ENCODE data around the gene HOXD1. TPM values are rescaled to one million over a fixed set of nuclear protein-coding genes. Genes with fewer than 3 reads are reported as not detected.

HOXD1 gene
- total RNA-seq, 2 experiments from 2014 or later = not detected

DNA sequence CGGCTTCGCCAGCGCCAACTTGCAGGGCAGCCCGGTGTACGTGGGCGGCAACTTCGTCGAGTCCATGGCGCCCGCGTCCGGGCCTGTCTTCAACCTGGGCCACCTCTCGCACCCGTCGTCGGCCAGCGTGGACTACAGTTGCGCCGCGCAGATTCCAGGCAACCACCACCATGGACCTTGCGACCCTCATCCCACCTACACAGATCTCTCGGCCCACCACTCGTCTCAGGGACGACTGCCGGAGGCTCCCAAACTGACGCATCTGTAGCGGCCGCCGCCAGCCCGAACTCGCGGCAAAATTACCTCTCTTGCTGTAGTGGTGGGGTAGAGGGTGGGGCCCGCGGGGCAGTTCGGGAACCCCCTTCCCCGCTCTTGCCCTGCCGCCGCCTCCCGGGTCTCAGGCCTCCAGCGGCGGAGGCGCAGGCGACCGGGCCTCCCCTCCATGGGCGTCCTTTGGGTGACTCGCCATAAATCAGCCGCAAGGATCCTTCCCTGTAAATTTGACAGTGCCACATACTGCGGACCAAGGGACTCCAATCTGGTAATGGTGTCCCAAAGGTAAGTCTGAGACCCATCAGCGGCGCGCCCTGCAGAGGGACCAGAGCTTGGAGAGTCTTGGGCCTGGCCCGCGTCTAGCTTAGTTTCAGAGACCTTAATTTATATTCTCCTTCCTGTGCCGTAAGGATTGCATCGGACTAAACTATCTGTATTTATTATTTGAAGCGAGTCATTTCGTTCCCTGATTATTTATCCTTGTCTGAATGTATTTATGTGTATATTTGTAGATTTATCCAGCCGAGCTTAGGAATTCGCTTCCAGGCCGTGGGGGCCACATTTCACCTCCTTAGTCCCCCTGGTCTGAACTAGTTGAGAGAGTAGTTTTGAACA lies 16.2 kb upstream of the HOXD1 start:
- DNase-seq (no peak), ATAC-seq (no peak)
- CTCF ChIA-PET = no interaction called here
- H3K36me3 Mint-ChIP-seq (ENCODE audit: low read depth) = no peaks in the 10 kb centered on the region
- peaks cover 1% of the 10 kb centered on the region for H3K9me3 Mint-ChIP-seq
- H3K27me3 Mint-ChIP-seq = peaks cover 81% of the 10 kb centered on the region
- no peak overlapping the region for H3K4me3 Mint-ChIP-seq
- peaks cover 14% of the 10 kb centered on the region for H3K4me1 Mint-ChIP-seq (ENCODE audit: low read depth)
- POLR2A ChIA-PET = no interaction called here
- no peak overlapping the region for H3K27ac Mint-ChIP-seq
- intact Hi-C loops (cut with micrococcal nuclease) = loop anchor here (5.0 kb wide), 1 partner anchor 40 kb away; no protein-coding TSS in a partner anchor
- TF ChIP-seq, protein P1, sequence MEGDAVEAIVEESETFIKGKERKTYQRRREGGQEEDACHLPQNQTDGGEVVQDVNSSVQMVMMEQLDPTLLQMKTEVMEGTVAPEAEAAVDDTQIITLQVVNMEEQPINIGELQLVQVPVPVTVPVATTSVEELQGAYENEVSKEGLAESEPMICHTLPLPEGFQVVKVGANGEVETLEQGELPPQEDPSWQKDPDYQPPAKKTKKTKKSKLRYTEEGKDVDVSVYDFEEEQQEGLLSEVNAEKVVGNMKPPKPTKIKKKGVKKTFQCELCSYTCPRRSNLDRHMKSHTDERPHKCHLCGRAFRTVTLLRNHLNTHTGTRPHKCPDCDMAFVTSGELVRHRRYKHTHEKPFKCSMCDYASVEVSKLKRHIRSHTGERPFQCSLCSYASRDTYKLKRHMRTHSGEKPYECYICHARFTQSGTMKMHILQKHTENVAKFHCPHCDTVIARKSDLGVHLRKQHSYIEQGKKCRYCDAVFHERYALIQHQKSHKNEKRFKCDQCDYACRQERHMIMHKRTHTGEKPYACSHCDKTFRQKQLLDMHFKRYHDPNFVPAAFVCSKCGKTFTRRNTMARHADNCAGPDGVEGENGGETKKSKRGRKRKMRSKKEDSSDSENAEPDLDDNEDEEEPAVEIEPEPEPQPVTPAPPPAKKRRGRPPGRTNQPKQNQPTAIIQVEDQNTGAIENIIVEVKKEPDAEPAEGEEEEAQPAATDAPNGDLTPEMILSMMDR (IDR thresholded peaks at IDR 0.05) = no peak

DNA sequence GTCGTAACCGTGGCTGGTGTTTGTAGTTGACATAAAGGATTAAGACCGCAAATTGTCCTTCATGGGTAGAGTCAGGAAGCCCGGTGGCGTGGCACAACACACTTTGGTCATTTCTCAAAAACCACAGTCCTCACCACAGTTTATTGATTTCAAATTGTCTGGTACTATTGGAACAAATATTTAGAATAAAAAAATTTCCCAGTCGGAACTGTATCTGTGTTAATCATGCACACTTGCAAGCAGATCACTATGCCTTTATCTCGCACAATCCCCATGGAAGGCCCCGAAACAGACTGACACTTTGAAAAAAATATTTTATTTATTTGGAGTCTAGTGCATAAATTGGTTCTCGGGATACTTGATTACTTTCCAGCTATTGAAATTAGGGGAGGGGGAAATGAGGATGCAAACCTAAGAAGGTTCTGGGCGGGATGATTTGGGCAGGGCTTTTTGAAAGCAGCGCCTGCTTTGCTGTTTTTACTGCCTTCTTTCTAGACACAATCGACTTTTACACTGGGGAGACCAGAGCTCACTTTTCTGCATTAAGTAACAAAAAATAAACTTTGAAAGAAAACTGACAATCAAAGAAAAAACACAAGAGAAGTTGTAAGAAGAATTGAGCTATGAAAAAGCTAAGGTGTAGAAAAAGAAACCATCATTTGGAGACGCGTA lies 15.4 kb upstream of the HOXD1 start:
- ChIA-PET POLR2A (no interaction called here), CTCF (interaction anchor here (1.0 kb wide), 1 partner anchor 62 kb away, joined by 4 read pairs; no protein-coding TSS in a partner anchor)
- no peak for DNase-seq
- peaks cover 80% of the 10 kb centered on the region for H3K27me3 Mint-ChIP-seq
- no peak for ATAC-seq
- TF ChIP-seq, protein P1 (IDR thresholded peaks at IDR 0.05) = no peak
- H3K9me3 Mint-ChIP-seq = peaks cover 1% of the 10 kb centered on the region
- intact Hi-C loops (cut with micrococcal nuclease) = loop anchor here (5.0 kb wide), 1 partner anchor 41 kb away; no protein-coding TSS in a partner anchor
- no peak overlapping the region for H3K27ac Mint-ChIP-seq
- H3K36me3 Mint-ChIP-seq (ENCODE audit: low read depth) = no peaks in the 10 kb centered on the region
- H3K4me3 Mint-ChIP-seq = no peak overlapping the region
- peaks cover 15% of the 10 kb centered on the region for H3K4me1 Mint-ChIP-seq (ENCODE audit: low read depth)

DNA sequence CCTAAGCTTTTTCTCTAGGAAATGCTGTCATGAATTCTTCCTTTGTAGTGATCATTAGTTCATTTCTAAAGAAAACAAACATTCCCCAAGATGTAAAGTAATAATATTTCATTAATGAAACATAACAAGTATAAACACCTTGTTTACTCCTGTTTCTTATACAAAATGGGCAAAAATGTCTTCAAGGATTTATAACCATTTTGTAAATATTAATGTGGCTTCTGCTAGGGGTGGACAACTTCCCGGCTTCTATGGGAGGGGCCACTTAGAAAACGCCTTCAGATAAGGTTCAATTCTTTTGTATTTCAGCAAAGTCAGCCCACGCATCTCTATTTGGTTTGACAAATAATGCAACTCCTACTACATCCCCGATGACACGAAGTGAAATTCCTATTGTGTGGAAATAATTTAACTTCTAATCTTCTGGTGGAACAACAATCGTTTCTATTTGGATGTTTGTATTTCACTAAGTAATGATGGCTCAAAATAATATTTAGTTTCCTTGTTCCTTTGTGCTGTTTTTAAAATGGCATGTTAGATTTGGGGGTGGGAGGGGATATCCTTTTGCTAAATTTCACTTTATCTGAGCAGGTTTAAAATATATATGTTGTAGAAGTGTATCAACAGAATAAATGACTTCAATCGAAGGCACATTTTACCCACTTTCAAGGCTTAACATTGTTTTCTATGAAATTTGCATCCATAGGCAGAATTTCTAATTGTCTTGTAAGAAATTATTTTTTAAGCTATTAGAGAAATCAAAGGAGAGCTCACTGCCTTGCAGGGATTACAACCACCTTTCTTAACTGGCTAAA lies 14.7 kb upstream of the HOXD1 start:
- H3K4me1 Mint-ChIP-seq (ENCODE audit: low read depth) = peaks cover 17% of the 10 kb centered on the region
- TF ChIP-seq, protein P1 (IDR thresholded peaks at IDR 0.05) = no peak
- no peak overlapping the region for H3K27ac Mint-ChIP-seq
- no peaks in the 10 kb centered on the region for H3K36me3 Mint-ChIP-seq (ENCODE audit: low read depth)
- H3K4me3 Mint-ChIP-seq = no peak overlapping the region
- DNase-seq (no peak), ATAC-seq (no peak)
- peaks cover 1% of the 10 kb centered on the region for H3K9me3 Mint-ChIP-seq
- POLR2A ChIA-PET = no interaction called here
- peaks cover 82% of the 10 kb centered on the region for H3K27me3 Mint-ChIP-seq
- intact Hi-C loops (cut with micrococcal nuclease) = loop anchor here (5.0 kb wide), 1 partner anchor 41 kb away; no protein-coding TSS in a partner anchor
- CTCF ChIA-PET = interaction anchor here (0.9 to 1.0 kb wide), 2 partner anchors 34 to 62 kb away, joined by 4 read pairs; no protein-coding TSS in a partner anchor

DNA sequence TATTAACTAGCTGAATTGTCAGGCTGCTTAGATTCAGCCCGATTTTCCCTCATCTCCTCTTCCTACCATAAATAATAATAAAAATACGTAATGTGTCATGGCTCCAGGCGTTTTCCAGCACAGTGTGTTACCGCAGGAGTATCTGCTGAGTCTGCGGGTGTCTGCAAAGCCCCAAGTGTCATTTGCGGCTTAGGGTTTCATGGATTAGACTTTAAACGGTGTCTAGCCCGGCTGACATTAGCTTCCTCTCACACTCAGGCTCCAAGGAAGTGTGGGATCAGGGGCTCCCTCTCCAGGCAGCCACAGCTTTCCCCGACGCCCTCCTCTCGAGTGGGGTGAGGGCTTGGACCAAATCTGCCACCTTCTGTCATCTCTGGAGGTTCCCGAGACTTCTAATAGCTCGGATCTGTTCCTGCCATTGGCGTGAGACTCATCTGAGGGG lies 14.1 kb upstream of the HOXD1 start:
- Mint-ChIP-seq H3K9me3 (peaks cover 1% of the 10 kb centered on the region), H3K4me1 (ENCODE audit: low read depth) (peaks cover 17% of the 10 kb centered on the region), H3K36me3 (ENCODE audit: low read depth) (no peaks in the 10 kb centered on the region), H3K27me3 (peaks cover 84% of the 10 kb centered on the region), H3K27ac (no peak overlapping the region), H3K4me3 (no peak overlapping the region)
- DNase-seq = no peak
- CTCF ChIA-PET = interaction anchor here (0.9 to 1.6 kb wide), 2 partner anchors 34 to 63 kb away, joined by 4 to 5 read pairs; no protein-coding TSS in a partner anchor
- ATAC-seq = no peak
- POLR2A ChIA-PET = no interaction called here
- TF ChIP-seq, protein P1 (IDR thresholded peaks at IDR 0.05) = no peak
- intact Hi-C loops (cut with micrococcal nuclease) = loop anchor here (5.0 kb wide), 1 partner anchor 42 kb away; no protein-coding TSS in a partner anchor

All from activated CD8-positive, alpha-beta T cell treated with anti-CD3 and anti-CD28 coated beads for 36 hours (primary cell).